Dedifferentiated amniotic fluid mesenchymal stem cell (primary cell): Measurements from ENCODE around the gene SLC2A6.

Experiments
- DNase-seq: peaks from one replicate; pipeline ENCODE4 v3.0.0-alpha.2; 2016; ENCODE audit errors: extremely low spot score

SLC2A6 gene

DNA sequence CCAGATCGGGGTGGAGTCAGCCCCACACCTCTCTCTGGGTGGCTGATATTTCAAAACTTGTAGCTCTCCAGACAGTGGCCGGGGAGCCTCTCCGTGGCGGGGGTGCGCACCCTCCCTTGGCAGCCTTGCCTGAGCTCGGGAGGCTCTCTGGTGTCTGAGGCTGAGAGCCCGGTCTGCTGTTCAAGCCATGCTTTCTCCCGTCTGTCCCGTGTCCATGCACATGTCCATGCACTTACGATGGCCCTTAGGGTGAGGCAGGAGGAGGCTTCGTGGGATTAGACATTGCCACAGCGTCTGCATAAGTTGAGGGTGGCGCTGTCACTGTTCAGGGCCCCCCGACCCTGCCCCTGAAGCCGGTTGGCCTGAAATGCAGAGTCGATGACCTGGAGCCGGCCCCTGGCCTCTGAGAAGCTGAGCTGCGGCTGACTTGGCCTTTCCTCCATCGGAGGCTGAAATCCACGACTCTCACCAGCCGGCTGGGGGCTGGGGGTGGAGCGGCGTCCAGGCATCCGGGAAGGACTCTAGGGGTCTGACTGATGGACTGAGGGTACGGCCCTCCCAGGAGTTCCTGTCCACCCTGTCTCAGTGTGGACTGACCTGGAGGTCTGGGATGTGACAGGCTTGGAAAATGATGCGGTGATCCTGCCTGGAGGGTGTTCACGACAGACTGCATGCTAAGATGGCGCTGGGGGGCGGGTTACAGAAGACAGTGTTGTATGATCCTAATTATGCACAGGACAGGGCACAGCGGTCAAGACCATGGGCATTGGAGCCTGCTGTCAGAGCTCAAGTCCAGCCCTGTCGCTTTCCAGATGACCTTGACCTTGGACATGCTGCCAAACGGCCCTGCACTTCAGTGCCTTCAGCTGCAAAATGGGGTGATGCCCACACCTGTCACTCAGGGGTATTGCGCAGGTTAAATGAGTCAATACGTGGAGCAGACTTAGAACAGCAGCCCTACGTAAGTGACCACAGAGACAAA, 18.3 kb upstream of the SLC2A6 start:
- no peak for DNase-seq

DNA sequence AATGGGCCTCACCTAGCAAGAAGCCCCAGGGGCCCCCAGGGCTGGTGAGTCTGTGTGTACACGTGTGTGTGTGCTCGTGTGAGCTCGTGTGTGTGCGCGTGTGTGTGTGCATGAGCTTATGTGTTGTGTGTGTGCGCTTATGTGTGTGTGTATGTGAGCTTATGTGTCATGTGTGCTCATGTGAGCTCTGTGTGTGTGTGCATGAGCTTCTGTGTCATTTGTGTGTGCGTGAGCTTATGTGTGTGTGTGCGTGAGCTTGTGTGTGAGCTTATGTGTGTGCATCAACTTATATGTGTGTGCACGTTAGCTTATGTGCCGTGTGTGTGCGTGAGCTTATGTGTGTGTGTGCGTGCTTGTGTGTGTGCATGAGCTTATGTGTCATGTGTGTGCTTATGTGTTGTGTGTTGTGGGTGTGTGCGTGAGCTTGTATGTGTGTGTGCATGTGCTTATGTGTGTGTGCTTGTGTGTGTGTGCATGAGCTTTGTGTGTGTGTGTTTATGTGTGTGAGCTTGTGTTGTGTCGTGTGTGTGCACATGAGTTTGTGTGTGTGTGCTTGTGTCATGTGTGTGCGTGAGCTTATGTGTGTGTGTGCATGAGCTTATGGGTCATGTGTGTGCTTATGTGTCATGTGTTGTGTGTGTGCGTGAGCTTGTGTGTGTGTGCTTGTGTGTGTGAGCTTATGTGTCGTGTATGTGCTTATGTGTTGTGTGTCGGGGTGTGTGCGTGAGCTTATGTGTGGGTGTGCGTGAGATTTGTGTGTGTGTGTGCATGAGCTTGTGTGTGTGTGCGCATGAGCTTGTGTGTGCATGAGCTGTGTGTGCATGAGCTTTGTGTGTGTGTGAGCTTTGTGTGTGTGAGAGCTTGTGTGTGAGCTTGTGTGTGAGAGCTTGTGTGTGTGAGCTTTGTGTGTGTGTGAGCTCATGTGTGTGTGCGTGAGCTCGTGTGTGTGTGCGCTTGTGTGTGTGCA, 16.7 kb upstream of the SLC2A6 start:
- DNase-seq, result no peak

DNA sequence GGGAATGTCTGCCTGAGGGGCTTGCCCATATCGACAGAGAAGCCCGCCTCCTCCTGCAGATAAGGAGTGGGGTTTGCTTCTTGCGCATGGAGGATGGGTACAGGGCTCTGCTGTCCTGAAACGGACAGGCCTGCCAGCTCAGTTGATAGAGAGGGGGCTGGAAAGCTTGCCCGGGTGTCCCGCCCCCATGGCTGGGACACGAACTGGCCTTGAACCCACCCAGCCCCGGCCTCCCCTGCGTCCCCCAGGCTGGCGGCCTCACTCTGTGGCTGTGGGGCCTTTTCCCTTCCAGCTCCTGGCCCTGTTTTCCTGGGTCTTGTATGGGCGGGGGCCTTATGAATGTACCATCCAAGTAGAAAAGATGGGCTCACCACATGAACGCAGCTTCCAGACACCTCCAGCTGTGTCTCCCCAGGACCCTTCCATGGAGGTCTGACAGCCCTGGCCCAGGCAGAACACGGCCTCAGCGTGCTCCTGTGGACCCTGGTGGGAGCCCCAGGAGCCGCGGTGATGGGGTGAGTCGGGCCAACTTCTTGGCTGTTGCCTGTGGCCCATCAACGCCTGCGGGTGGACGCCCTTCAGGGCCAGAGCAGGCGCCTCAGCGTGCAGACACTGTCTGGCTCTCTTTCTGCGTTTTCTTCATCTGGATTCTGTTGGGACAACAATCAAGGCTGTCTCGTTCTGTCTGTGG, 15.9 kb upstream of the SLC2A6 start:
- no peak for DNase-seq

DNA sequence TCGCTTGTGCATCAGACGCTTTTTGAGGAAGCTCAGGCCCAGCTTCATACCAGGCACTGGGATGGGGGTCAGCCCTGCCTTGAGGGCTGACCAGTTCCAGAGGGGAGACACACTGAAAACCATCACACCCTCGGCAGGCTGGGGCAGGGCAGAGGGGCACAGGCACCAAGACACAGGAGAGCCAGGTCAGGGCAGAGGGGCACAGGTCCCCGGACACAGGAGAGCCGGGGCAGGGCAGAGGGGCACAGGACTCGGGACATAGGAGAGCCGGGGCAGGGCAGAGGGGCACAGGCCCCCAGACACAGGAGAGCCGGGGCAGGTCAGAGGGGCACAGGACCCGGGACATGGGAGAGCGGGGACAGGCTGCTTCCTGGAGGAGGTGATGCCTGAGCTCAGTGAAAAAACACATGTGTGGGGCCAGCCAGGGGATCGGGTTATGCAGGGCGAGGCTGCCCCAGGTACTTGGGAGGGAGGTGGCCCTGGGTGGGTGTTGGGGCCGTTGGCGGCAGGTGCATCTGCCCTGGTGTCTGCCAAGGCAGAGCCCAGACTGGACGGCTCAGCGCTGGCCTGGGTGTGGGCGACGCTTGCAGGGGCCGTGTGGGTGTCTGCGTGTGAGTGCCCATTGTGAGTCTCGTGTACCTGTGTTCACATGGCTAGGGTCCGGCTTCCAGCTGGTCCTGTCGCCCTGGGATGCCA, 15.1 kb upstream of the SLC2A6 start:
- DNase-seq, result no peak

DNA sequence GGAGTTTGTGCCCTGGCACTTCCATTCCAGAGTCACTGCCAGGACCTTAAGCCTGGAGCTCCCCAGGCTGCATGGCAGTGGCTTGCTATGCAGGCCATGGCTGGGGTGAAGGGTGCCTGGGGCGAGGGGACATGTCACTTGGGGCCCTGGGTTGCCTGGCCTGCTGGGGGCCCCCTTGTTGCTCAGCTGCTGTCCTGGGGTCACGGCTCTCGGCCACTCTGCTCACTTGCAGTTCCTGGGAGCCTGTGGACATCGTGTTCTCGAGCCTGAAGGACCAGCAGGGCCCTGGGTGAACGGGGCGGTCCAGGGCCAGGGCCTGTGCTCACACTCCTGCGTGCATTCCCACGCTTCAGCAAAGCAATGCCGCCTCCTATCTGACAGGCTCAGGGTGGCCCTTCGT, 14.5 kb upstream of the SLC2A6 start:
- DNase-seq, result no peak

DNA sequence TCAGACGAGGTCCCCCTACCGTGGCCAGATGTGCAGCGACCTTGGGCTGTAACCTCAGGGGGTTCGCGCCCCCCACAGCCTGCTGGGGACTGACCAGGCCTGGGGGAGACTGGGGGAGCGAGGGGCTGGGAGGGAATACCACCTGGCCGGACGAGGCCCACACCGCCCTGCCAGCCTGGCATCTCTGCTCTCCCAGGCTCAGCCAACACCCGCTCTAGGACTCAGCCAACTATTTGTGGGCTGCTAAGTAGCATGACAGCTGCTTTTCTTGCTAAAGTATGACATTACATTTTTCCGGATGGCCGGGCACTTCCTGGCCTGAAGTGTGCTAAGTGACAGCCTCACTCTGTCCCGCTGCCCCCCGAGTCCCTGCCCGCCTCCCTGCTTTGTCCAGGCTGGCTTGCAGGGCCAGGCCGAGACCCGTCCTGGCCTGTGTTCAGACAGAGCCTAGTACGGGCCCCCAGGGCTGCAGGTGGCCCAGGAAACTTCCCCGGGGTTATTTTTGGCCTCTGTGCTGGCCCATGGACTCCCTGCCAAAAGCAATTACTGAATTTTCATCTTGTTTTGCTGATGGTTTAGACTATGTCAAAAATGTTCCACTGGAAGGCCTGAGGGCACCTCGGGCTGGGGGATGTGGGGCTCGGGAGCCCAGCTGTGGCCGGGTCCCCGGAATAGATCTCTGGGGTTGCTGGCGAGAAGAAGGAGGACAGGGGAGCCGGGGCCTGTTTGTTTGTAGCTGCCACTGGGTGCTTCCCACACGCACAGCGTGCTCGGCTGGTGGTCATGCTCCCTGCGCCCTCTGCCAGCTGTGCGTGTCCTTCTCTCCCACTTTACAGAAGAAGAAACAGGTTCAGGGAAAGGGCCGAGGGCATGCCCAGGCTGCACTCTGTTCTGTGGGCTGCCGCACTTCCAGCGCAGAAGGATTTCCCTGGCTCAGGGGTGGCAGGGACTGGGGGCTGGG, 13.4 kb upstream of the SLC2A6 start:
- DNase-seq, result peak; percentile 32

DNA sequence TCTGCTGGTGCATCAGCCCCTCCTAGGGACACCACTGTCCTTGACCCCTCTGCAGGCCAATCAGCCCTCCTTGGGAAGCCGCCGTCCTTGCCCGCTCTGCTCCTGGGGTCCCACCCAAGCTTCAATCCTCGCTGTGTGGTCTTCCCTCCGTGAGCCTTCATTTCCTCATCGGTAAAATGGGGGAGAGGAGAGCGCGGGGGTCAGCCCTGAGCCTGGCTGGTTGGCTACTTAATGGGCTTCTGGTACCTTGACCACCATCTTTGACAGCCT, 12.7 kb upstream of the SLC2A6 start:
- DNase-seq, result no peak

DNA sequence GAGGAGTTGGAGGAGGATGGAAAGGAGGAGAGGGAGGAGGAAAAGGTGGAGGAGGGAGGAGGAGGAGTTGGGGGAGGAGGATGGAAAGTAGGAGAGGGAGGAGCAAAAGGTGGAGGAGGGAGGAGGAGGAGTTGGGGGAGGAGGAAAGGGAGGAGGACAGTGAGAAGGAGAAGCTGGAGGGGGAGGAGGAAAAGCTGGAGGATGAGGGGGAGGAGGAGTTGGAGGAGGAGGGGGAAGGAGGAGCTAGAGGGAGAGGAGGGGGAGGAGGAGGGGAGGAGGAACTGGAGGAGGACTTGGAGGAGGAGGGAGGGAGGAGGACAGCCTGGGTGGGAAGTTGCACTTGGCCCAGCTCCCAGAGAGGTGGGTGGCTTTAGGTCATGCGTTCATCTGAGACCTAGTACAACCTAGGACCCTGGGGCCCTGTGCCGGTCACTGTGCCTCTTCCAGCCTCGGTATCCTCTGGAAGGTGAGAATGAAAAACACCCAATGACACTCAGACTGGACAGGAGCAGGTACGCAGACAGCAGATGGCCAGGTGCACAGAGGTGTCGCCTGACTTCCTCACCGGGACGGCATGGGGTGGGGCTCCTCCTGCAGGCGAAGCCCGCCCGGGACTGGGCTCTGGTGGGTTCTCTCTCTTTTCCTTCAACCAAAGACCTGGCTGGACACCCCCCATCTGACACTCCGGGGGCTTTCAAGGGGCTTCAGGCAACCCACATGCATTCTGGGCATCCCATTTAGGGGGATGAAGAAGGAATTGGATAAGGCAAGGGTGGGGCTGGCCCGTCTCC, 12.2 kb upstream of the SLC2A6 start:
- DNase-seq, result no peak

DNA sequence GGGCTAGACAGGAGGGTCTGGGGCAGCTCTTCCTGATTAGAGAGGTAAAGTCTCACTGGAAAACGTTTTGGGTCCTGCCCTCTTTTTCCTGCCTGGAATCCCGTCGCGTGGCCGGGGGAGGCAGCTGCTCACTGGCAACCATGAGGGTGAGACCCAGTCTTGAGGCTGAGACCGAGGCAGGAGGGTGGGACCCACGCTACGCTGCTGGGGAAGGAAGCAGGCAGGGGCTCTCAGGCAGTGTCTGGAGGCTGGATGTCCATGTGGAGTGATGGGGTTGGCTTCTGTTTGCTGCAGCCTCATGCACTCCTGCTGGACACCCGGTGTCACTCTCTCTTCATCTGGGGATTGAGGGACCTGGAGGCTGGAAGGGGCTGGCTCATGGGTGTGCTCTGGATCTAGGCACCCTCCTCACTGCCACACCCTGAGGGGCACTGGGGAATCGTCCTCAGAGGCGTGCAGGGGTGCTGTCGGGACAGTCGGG, 11.3 kb upstream of the SLC2A6 start:
- no peak for DNase-seq

DNA sequence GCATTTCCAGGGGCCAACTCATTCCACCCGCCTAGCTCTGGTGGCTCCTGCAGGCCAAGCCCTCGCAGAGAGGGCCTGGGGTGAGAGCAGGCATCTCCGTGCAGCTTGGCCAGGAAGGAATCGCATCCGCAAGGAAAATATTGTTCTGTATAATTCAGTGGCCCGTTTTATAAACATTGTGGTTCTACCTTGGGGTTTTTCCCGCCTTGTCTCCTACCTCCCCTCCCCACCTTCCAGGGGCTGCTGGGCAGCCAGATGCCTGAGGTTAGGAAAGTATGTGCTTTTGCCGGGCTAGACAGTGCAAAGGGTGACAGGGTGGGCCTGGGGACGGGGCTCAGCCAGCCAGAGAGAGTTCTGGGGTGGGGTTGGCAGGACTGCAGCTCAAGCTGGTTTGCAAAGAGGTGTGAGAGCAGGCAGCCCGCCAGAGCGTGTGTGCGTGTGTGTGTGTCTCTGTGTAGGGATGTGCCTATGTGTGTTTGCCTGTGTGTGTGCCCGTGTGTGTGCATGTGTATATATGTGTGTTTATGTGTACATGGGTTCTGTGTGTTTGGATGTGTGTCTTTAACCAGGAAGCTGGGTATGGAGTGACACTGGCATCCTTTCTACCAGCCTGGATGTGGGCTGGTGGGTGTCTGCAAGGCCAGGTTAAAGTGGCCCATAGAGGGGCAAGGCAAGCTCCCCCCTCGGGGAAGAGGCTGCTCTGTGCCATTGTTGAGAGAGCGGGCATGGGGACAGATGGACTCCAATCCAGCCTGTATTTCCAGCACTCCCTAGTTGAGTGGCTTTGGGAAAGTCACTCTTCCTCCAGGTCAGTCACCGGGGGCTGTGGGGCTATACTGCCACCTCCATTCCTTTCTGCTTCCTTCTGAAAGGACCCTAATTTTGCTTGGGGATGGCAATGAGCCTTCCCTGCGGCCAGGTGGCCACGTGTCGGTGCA, 10.6 kb upstream of the SLC2A6 start:
- DNase-seq, result no peak

DNA sequence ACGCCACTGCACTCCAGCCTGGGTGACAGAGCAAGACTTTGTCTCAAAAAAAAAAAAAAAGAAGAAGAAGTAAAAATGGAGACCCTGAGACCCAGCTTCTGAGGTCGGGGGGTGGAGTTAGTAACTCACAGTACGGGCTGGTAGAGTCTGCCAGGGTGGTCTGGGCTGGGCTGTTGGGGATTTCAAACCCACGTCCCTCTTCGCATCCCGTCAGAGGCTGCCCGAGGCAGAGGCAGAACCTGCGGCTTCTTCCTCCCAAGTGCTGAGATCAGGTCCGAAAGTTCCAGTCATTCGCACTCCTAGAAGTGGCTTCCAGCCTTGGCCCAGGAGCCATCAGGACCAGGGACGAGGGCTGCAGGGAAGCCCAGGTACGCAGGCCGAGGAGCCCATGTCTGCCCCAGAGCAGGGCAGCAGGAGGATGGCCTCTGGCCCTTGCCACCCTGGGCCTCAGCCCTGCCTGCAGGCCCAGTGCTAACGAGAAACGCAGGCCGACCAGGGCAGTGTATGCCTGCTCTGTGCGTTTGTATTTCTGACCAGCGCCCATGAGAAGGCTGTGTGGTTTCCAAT, 9.9 kb upstream of the SLC2A6 start:
- DNase-seq, result no peak

DNA sequence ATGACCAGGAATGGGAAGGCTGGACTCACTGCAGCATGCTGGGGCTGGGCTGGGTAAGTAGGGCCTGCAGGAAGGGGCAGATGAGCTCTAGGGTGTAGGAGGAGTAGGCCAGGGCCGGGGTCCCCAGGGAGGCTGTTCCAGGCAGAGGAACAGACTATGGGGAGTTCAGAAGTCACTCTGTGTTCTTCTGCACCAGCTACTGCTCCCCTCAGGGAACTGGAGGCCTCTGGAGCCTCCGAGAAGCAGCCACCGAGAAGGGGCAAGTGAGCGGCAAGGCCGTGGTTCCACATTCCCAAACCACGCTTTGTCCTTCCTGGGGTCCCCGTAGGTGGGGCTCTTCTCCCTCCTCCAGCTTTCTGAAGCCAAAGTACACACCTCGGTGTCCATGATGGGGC, 8.4 kb upstream of the SLC2A6 start:
- no peak for DNase-seq

DNA sequence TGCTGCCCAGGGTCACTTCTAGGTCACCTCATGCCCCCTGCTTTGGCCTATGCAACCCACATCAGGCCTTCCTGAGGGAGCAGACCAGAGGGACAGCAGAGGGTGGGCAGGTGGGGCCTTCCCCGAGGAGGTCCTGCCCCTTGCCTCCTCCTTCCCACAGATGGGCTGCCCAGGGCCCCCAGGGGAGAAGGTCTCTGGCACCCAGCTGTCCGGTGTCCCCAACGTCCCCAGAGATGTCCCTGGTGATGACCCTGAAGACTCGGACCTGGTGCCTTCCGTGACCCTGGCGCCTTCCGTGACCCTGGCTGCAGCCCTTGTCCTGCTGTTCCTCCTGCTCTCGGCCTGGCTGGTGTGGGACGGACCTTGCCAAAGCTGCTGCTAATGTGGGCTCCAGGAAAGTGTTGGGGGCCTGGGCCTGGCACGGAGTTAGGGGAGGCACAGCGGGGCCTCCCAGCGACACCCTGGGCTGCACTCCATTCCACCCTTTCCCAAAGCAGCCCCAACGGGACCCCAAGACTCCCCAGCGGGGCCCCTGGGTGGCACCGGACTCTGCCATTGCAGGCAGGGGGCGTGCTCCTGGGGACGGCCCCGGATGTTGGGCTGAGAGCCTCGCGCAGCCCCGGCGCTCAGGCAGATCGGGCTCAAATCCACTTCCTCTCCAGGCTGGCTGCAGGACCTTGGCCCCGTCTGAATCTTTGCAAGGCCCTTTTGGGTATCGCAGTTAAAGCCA, 6.8 kb upstream of the SLC2A6 start:
- DNase-seq, result no peak

DNA sequence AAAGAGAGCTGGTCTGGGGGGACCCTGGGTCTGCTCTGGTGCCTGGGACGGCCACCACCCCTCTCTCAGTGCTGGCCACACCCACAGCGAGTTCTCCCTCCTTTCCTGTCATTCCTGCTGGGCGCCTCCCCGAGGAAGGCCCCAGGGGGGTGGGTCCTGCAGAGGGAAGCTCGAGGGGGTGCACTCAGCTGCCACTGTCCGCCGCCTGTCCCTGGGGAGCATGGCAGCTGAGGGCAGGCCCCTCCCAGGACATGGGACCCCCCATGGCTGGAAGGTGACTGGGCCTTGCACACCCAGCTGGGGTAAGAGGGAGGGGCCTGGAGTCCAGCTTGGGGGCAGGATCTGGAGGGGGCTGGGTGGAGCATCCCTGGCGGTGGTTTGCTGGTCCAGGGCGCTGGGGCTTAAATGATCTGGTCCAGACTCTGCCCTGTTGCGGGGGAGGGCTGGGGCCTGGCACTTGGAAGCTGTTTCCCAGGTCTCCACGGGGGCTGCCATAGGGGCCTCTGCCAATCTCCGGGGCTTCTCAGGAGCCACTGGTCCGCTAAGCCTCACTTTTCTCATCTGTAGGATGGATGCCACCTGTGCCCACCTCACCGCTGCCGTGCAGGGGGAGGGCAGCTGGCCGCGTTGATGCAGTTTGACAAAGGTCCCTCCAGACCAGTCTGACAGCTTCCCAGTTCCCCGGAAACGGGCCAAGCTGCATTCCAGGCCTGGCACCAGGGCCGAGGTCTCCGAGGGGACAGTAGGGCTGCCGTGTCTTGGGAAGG, 6.0 kb upstream of the SLC2A6 start:
- no peak for DNase-seq

DNA sequence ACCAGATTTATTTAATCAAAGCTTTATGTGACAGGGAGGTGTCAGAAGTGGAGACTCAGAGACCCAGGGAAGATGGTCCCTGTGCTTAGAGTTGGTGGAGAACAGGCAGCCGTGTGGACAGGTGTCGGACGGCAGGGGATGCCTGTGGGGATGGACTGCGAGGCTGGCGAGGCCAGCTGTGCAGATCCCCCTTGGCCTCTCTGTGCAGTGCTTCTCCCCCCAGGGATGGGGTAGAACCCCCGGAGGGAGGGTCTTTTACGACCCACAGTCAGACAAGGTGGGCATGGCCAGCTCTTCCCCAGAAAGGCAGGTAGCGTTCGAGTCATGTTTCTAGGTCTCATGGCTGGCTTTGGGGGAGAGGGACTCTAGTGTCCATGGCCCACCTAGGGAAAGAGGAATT, 4.7 kb upstream of the SLC2A6 start:
- no peak for DNase-seq

DNA sequence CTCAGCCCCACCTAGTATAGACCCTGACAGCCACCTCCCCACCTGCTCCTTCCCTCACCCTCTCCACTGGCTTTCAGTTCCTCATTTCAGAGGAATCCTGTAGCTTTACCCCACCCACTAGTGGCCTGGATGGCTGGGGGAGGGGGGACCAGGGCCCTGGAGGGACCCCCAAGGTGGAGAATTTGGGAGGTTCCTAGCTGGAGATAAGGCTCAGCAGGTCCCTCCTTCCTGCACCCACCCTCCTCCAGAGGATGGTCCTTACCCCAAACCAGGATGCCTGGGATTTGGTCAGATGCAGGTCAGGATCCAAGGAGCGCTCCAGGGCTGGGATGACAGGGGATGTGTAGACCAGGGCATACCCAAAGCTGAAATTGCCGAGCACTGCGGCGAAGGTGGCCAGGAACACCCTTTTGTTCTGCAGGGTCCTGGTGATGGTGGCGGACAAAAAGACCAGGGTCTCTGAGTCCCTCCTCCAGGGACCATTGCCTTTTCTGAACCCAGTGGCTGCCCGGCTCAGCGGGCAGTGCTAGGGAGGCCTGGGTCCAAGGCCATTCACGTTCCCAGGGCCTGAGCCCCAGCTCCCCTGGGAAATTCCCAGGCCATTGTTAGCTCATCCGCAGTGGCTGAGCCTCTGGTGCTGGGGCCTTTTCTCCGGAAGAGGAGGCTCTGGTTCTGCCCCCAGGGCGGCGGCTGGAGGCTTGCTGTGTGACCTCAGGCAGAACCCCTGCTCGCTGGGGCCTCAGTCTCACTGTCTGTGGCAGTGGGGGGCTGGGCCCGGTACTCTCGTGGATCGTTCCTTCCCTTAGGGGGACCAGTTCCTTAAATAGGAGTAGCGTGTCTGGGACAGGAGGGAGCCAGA, 678 bp downstream of the SLC2A6 start:
- no peak for DNase-seq
